A549 (cell line): ENCODE results near the gene GGT5.

ENCODE experiments used
- CTCF ChIP-seq: fragments of >200 bp; sonication (Bioruptor Twin); formaldehyde crosslinking; IDR thresholded peaks from 3 replicates; pipeline ENCODE4 v1.5.1; 2016
- EHMT2 ChIP-seq: fragments of 200-600 bp; sonication (generic); IDR thresholded peaks from 2 replicates; pipeline ENCODE4 v1.6.1; 2016; ENCODE audit warnings: antibody characterized with exemption, low read depth, mild to moderate bottlenecking, moderate library complexity
- MYC ChIP-seq: IDR thresholded peaks from 2 replicates; pipeline ENCODE4 v1.6.1; 2012; ENCODE audit warnings: mild to moderate bottlenecking, inconsistent platforms, low read length, improper control_type of control experiment, borderline replicate concordance
- ZNF302 ChIP-seq: fragments of 250-450 bp; sonication (Bioruptor Pico); IDR thresholded peaks from 2 replicates; pipeline ENCODE4 v1.9.0; 2021; ENCODE audit warnings: inconsistent platforms, mild to moderate bottlenecking, moderate library complexity
- TF ChIP-seq, protein P1 (sequence below): fragments of 250-450 bp; sonication (Bioruptor Pico); IDR thresholded peaks from 2 replicates; pipeline ENCODE4 v1.5.0; 2020; ENCODE audit warnings: low read depth, mild to moderate bottlenecking, moderate library complexity

DNA sequence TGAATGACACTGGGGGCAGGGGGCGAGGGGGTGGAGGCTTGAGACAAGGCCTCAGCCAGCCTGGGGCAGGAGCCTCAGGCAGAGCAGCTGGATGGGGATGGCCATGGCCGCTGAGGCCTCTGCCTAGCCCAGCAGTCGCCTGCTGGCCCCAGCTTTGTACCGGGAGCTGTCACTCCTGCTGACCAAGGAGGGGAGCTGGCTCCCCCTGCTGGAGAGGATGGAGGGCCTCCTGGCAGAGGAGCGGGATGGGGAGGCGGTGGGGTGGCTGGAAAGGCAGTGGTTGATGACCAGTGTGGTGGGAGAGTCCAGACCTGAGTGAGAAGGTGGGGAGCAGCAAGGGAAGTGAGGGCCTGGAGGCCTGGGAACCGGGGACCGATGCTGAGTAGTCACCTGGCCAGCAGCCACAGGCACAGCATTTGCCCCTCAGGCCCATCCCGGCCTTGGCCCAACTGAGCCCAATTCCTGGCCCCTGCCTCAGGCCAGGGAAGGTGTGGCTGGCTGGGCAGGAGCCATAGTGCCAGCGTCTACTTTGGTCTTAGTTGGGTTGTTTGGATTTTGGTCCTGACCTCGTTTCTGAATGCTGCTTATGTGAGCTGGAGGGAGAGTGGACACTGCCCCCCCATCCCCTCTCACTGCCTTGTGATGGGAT, 69.6 kb downstream of the GGT5 start:
- TF ChIP-seq CTCF (peak; percentile 67), EHMT2 (no peak), ZNF302 (CRISPR knock-in tag) (no peak), MYC (no peak)
- TF ChIP-seq, protein P1, sequence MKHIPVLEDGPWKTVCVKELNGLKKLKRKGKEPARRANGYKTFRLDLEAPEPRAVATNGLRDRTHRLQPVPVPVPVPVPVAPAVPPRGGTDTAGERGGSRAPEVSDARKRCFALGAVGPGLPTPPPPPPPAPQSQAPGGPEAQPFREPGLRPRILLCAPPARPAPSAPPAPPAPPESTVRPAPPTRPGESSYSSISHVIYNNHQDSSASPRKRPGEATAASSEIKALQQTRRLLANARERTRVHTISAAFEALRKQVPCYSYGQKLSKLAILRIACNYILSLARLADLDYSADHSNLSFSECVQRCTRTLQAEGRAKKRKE (CRISPR knock-in tag): no peak
